GM23338 (cell line): ENCODE results near the gene BORCS8. TPM values are rescaled to one million over a fixed set of nuclear protein-coding genes. Genes with fewer than 3 reads are reported as not detected.

Experiments used
- ATAC-seq: fragments of 200-7000 bp; cut with Tn5 transposase; 3 replicates; pipeline ENCODE4 v1.9.1; 2020
- DNase-seq: peaks from one replicate; pipeline ENCODE4 v3.0.0-alpha.2; 2015; ENCODE audit warnings: low spot score
- H2AFZ ChIP-seq: fragments of 200-600 bp; sonication (generic); 2 replicates; pipeline ENCODE4 v1.8.0; 2016; ENCODE audit warnings: antibody characterized with exemption, mild to moderate bottlenecking, moderate library complexity
- H3F3A ChIP-seq: fragments of 200-600 bp; sonication (generic); replicated peaks from 2 replicates; pipeline ENCODE4 v1.8.0; 2017; ENCODE audit warnings: antibody characterized with exemption, mixed run types, low read depth
- H3K27ac ChIP-seq: fragments of 200-600 bp; sonication (generic); 2 replicates; pipeline ENCODE4 v1.6.1; 2016; ENCODE audit warnings: low read depth
- H3K27me3 ChIP-seq: fragments of 200-600 bp; sonication (generic); 2 replicates; pipeline ENCODE4 v1.8.0; 2016; ENCODE audit warnings: mild to moderate bottlenecking, mixed run types, moderate library complexity; ENCODE audit not compliant: insufficient read depth
- H3K36me3 ChIP-seq: fragments of 200-600 bp; sonication (generic); 2 replicates; pipeline ENCODE4 v1.8.0; 2016; ENCODE audit warnings: mild to moderate bottlenecking; ENCODE audit not compliant: insufficient read depth
- H3K4me1 ChIP-seq: fragments of 200-600 bp; sonication (generic); 2 replicates; pipeline ENCODE4 v1.8.0; 2016; ENCODE audit warnings: mild to moderate bottlenecking, moderate library complexity; ENCODE audit not compliant: insufficient read depth
- H3K4me2 ChIP-seq: fragments of 200-600 bp; sonication (generic); 2 replicates; pipeline ENCODE4 v1.7.1; 2017; ENCODE audit warnings: mixed run types
- H3K4me3 ChIP-seq: fragments of 200-600 bp; sonication (generic); 2 replicates; pipeline ENCODE4 v1.6.1; 2016; ENCODE audit warnings: mixed run types
- H3K79me2 ChIP-seq: fragments of 200-600 bp; sonication (generic); replicated peaks from 2 replicates; pipeline ENCODE4 v1.8.0; 2017; ENCODE audit warnings: mild to moderate bottlenecking; ENCODE audit not compliant: insufficient read depth
- H3K9me2 ChIP-seq: fragments of 200-600 bp; sonication (generic); 2 replicates; pipeline ENCODE4 v1.8.0; 2017; ENCODE audit not compliant: insufficient read depth
- H4K20me1 ChIP-seq: fragments of 200-600 bp; sonication (generic); replicated peaks from 2 replicates; pipeline ENCODE4 v1.8.0; 2017; ENCODE audit warnings: mild to moderate bottlenecking; ENCODE audit not compliant: insufficient read depth
- H3K27ac Mint-ChIP-seq: 2 replicates; pipeline ENCODE4 v1.8.0; 2020; ENCODE audit warnings: inconsistent platforms, mild to moderate bottlenecking, moderate library complexity, mixed read lengths
- H3K27me3 Mint-ChIP-seq: 3 replicates; pipeline ENCODE4 v1.8.0; 2022; ENCODE audit warnings: low read depth, mild to moderate bottlenecking, moderate library complexity, mixed read lengths, inconsistent platforms; ENCODE audit not compliant: insufficient read depth, poor library complexity
- H3K36me3 Mint-ChIP-seq: 3 replicates; pipeline ENCODE4 v1.8.0; 2021; ENCODE audit warnings: low read depth, mild to moderate bottlenecking, inconsistent platforms, moderate library complexity, mixed read lengths
- H3K4me1 Mint-ChIP-seq: 3 replicates; pipeline ENCODE4 v1.8.0; 2020; ENCODE audit warnings: mild to moderate bottlenecking, inconsistent platforms, mixed read lengths
- H3K4me3 Mint-ChIP-seq: 3 replicates; pipeline ENCODE4 v1.8.0; 2021; ENCODE audit warnings: moderate library complexity, mild to moderate bottlenecking, inconsistent platforms, mixed read lengths
- H3K9me3 Mint-ChIP-seq: 3 replicates; pipeline ENCODE4 v1.8.0; 2020; ENCODE audit warnings: moderate library complexity, mild to moderate bottlenecking, inconsistent platforms, mixed read lengths
- CREB1 ChIP-seq: fragments of 250-450 bp; sonication (Bioruptor Pico); IDR thresholded peaks from 2 replicates; pipeline ENCODE4 v1.5.0; 2020; ENCODE audit warnings: low read depth, mild to moderate bottlenecking, moderate library complexity
- CTCF ChIP-seq, 2 experiments: fragments of 200-600 bp in 1 of 2; sonication (generic) in 1 of 2; conservative IDR thresholded peaks; 2 replicates each; pipeline versions ENCODE4 v1.5.1 to v1.6.1; 2016 to 2017; ENCODE audit warnings: antibody characterized with exemption in 2 of 2, low read depth in 2 of 2, mild to moderate bottlenecking in 2 of 2, moderate library complexity in 1 of 2
- ETS1 ChIP-seq: IDR thresholded peaks from 2 replicates; pipeline ENCODE4 v1.6.1; 2016; ENCODE audit warnings: antibody characterized with exemption
- JUNB ChIP-seq: IDR thresholded peaks from one replicate; pipeline ENCODE4 v1.6.1; 2016; ENCODE audit warnings: antibody characterized with exemption; ENCODE audit not compliant: unreplicated experiment
- NANOG ChIP-seq: IDR thresholded peaks from 2 replicates; pipeline ENCODE4 v1.6.1; 2016; ENCODE audit warnings: antibody characterized with exemption, borderline replicate concordance
- REST ChIP-seq: IDR thresholded peaks from one replicate; pipeline ENCODE4 v1.6.1; 2018; ENCODE audit warnings: antibody characterized with exemption; ENCODE audit not compliant: unreplicated experiment
- STAT1 ChIP-seq: IDR thresholded peaks from one replicate; pipeline ENCODE4 v1.6.1; 2016; ENCODE audit warnings: antibody characterized with exemption; ENCODE audit not compliant: unreplicated experiment
- ZNF331 ChIP-seq: fragments of 250-450 bp; sonication (Bioruptor Pico); IDR thresholded peaks from 2 replicates; pipeline ENCODE4 v1.5.0; 2020; ENCODE audit warnings: low read depth, mild to moderate bottlenecking, moderate library complexity
- ZNF462 ChIP-seq: fragments of 250-450 bp; sonication (Bioruptor Pico); IDR thresholded peaks from 2 replicates; pipeline ENCODE4 v1.5.0; 2020; ENCODE audit warnings: mild to moderate bottlenecking, moderate library complexity
- polyA plus RNA-seq: library from polyadenylated mRNA; unstranded; fragments of >200 nt; fragmentation: Nextera tagmentation; extraction: Ambion mirVana; gene quantifications from 2 replicates; pipeline ENCODE4 v1.2.1, GENCODE V29; 2016
- total RNA-seq: library from RNA; depleted of rRNA; stranded (reverse); fragments of >200 nt; shearing (Covaris generic); gene quantifications from 2 replicates; pipeline ENCODE4 v1.2.3, GENCODE V29; 2014

The BORCS8 gene
- total and polyA plus RNA-seq, 2 experiments from 2014 or later = 15.1 to 18.8 TPM

- no peak overlapping the region for H3K27ac Mint-ChIP-seq
- no peak overlapping the region for H3K4me3 Mint-ChIP-seq
- no peak for DNase-seq
- Histone ChIP-seq H4K20me1 (no peaks in the 10 kb centered on the region; the same call in 1 of the 2 replicates), H3K4me1 (peaks cover 3% of the 10 kb centered on the region; the same call in 1 of the 2 replicates), H3K27me3 (peaks cover 17% of the 10 kb centered on the region), H3K4me3 (no peak overlapping the region), H3F3A (no peaks in the 10 kb centered on the region), H3K36me3 (no peaks in the 10 kb centered on the region), H3K27ac (no peak overlapping the region), H2AFZ (no peak overlapping the region), H3K4me2 (no peak overlapping the region), H3K9me2 (no peaks in the 10 kb centered on the region), H3K79me2 (no peaks in the 10 kb centered on the region)
- peaks cover 6% of the 10 kb centered on the region for H3K4me1 Mint-ChIP-seq
- H3K9me3 Mint-ChIP-seq = no peaks in the 10 kb centered on the region
- no peak for ATAC-seq
- peaks cover 13% of the 10 kb centered on the region for H3K27me3 Mint-ChIP-seq
- H3K36me3 Mint-ChIP-seq = no peaks in the 10 kb centered on the region
- TF ChIP-seq REST (no peak), NANOG (no peak), JUNB (no peak), CREB1 (CRISPR knock-in tag) (no peak), ETS1 (no peak), STAT1 (no peak), ZNF331 (CRISPR knock-in tag) (no peak)
Measured at GRCh38 chr19:19218911-19219310, 27.0 kb upstream of the BORCS8 start.

- Histone ChIP-seq H3K27me3 (peaks cover 28% of the 10 kb centered on the region), H3K9me2 (no peaks in the 10 kb centered on the region), H3K4me3 (no peak overlapping the region), H3K27ac (no peak overlapping the region), H3K4me1 (peaks cover 3% of the 10 kb centered on the region; the same call in 1 of the 2 replicates), H3K36me3 (no peaks in the 10 kb centered on the region), H4K20me1 (no peaks in the 10 kb centered on the region; the same call in 1 of the 2 replicates), H3F3A (no peaks in the 10 kb centered on the region), H3K4me2 (no peak overlapping the region; the same call in 1 of the 2 replicates), H2AFZ (no peak overlapping the region), H3K79me2 (no peaks in the 10 kb centered on the region)
- Mint-ChIP-seq H3K36me3 (no peaks in the 10 kb centered on the region), H3K9me3 (no peaks in the 10 kb centered on the region), H3K4me3 (no peak overlapping the region; the same call in 2 of the 3 replicates), H3K4me1 (peaks cover 12% of the 10 kb centered on the region), H3K27ac (no peak overlapping the region), H3K27me3 (peaks cover 27% of the 10 kb centered on the region)
- peak; percentile 90 for DNase-seq
- ATAC-seq = no peak; the same call in 2 of the 3 replicates
- TF ChIP-seq ZNF462 (CRISPR knock-in tag) = no peak
- no peak for TF ChIP-seq CREB1 (CRISPR knock-in tag)
- TF ChIP-seq NANOG = no peak
- TF ChIP-seq CTCF (conservative IDR thresholded peaks at IDR 0.05; ENCODE audit: low read depth in 2 of 2) = peak; percentile 41 to 47
Measured at GRCh38 chr19:19217099-19217498, 25.1 kb upstream of the BORCS8 start.
